ENCODE data around the gene RRAD. TPM values are rescaled to one million over a fixed set of nuclear protein-coding genes. Genes with fewer than 3 reads are reported as not detected.

RRAD gene
- total and polyA plus RNA-seq, 4 donors, result 0.14 to 0.61 (median 0.54) TPM

GRCh38 chr16:66908116-66908515, 17.2 kb downstream of the RRAD start:
- H3K36me3 ChIP-seq (ENCODE audit: control insufficient read depth in 4 of 4, insufficient read depth in 3 of 4, low read depth in 1 of 4, low read length in 3 of 4), result no peaks in the 10 kb centered on the region
- H3K4me3 ChIP-seq (ENCODE audit: low read depth in 1 of 3, low read length in 3 of 3), result no peak overlapping the region
- H3K4me1 ChIP-seq (ENCODE audit: control insufficient read depth in 4 of 4, insufficient read depth in 4 of 4, low read length in 3 of 4), result no peaks in the 10 kb centered on the region
- no peaks in the 10 kb centered on the region for H3K9me3 ChIP-seq (ENCODE audit: control insufficient read depth in 4 of 4, low read length in 3 of 4)
- no peak overlapping the region for H3K9ac ChIP-seq (ENCODE audit: low read depth in 1 of 2, low read length in 2 of 2)
- no peak overlapping the region for H3K27ac ChIP-seq (ENCODE audit: low read depth in 1 of 2, low read length in 2 of 2)
- DNase-seq (ENCODE audit: low spot score), result no peak
- WGBS, result 88% methylated on average over 3 of the region's 3 CpGs
- H3K27me3 ChIP-seq (ENCODE audit: control insufficient read depth in 4 of 4, insufficient read depth in 4 of 4, low read length in 3 of 4), result no peaks in the 10 kb centered on the region
- no peak for TF ChIP-seq FOXA2 (IDR thresholded peaks at IDR 0.05)
- TF ChIP-seq REST (IDR thresholded peaks at IDR 0.05), result no peak
- TF ChIP-seq RXRA (IDR thresholded peaks at IDR 0.05), result no peak
- TF ChIP-seq ATF3 (IDR thresholded peaks at IDR 0.05), result no peak
- TF ChIP-seq HNF4G (IDR thresholded peaks at IDR 0.05), result no peak
- no peak for TF ChIP-seq TAF1 (conservative IDR thresholded peaks at IDR 0.05)
- TF ChIP-seq ZBTB33 (IDR thresholded peaks at IDR 0.05), result no peak
- TF ChIP-seq SP1 (IDR thresholded peaks at IDR 0.05), result no peak
- TF ChIP-seq NR2F2 (IDR thresholded peaks at IDR 0.05), result no peak
- TF ChIP-seq EGR1 (IDR thresholded peaks at IDR 0.05; ENCODE audit: low read depth in 2 of 2), result no peak
- TF ChIP-seq JUND (IDR thresholded peaks at IDR 0.05), result no peak
- no peak for TF ChIP-seq RAD21 (IDR thresholded peaks at IDR 0.05)
- no peak for TF ChIP-seq HNF4A (conservative IDR thresholded peaks at IDR 0.05)
- TF ChIP-seq FOXA1 (IDR thresholded peaks at IDR 0.05), result no peak
- no peak for TF ChIP-seq GABPA (IDR thresholded peaks at IDR 0.05 in 1 of 2, conservative IDR thresholded peaks at IDR 0.05 in 1 of 2)
- no peak for TF ChIP-seq MAX (IDR thresholded peaks at IDR 0.05)
- no peak for TF ChIP-seq CTCF (IDR thresholded peaks at IDR 0.05; ENCODE audit: low read depth, low read length, missing input control)

Data from liver (tissue), 9 donors.